Liver (tissue), 9 donors: ENCODE data around the gene NAP1L4. TPM values are rescaled to one million over a fixed set of nuclear protein-coding genes. Genes with fewer than 3 reads are reported as not detected.
A peak's percentile ranks its signal among the peaks of the same experiment; 100 is the strongest.

Experiments
- DNase-seq: peaks from one replicate; pipeline ENCODE4 v3.0.0-alpha.2; 2017; ENCODE audit warnings: low spot score
- H3K27ac ChIP-seq, 2 donors: one replicate each; pipeline ENCODE4 v1.7.0; 2013; ENCODE audit warnings: inconsistent platforms in 2 of 2, low read length in 2 of 2, control low read depth in 1 of 2, low read depth in 1 of 2, mild to moderate bottlenecking in 1 of 2
- H3K27me3 ChIP-seq, 4 donors: one replicate each; pipeline versions ENCODE4 v1.6.1 to v1.7.0; 2013; ENCODE audit warnings: low read length in 3 of 4, inconsistent platforms in 1 of 4, mild to moderate bottlenecking in 1 of 4, moderate library complexity in 1 of 4; ENCODE audit not compliant: control insufficient read depth in 4 of 4, insufficient read depth in 4 of 4
- H3K36me3 ChIP-seq, 4 donors: one replicate each; pipeline versions ENCODE4 v1.6.1 to v1.7.0; 2013; ENCODE audit warnings: low read length in 3 of 4, mild to moderate bottlenecking in 3 of 4, low read depth in 1 of 4, moderate library complexity in 1 of 4; ENCODE audit not compliant: control insufficient read depth in 4 of 4, insufficient read depth in 3 of 4
- H3K4me1 ChIP-seq, 4 donors: one replicate each; pipeline versions ENCODE4 v1.6.1 to v1.7.0; 2013; ENCODE audit warnings: low read length in 3 of 4, mild to moderate bottlenecking in 3 of 4, moderate library complexity in 1 of 4; ENCODE audit not compliant: control insufficient read depth in 4 of 4, insufficient read depth in 4 of 4
- H3K4me3 ChIP-seq, 3 donors: one replicate each; pipeline versions ENCODE4 v1.6.1 to v1.7.0; 2013; ENCODE audit warnings: low read length in 3 of 3, control low read depth in 1 of 3, low read depth in 1 of 3, mild to moderate bottlenecking in 1 of 3
- H3K9ac ChIP-seq, 2 donors: one replicate each; pipeline ENCODE4 v1.7.0; 2013; ENCODE audit warnings: low read length in 2 of 2, mild to moderate bottlenecking in 2 of 2, moderate library complexity in 2 of 2, control low read depth in 1 of 2, low read depth in 1 of 2
- H3K9me3 ChIP-seq, 4 donors: one replicate each; pipeline versions ENCODE4 v1.6.1 to v1.7.0; 2013; ENCODE audit warnings: low read length in 3 of 4; ENCODE audit not compliant: control insufficient read depth in 4 of 4
- ATF3 ChIP-seq: IDR thresholded peaks from 2 replicates; pipeline ENCODE4 v1.6.1; 2016; ENCODE audit warnings: antibody characterized with exemption
- EGR1 ChIP-seq, 2 donors: IDR thresholded peaks; 2 replicates each; pipeline ENCODE4 v1.6.1; 2016 to 2018; ENCODE audit warnings: antibody characterized with exemption in 2 of 2, low read depth in 2 of 2
- FOXA1 ChIP-seq: IDR thresholded peaks from 2 replicates; pipeline ENCODE4 v1.6.1; 2016; ENCODE audit warnings: antibody characterized with exemption
- GABPA ChIP-seq, 2 donors: IDR thresholded peaks in 1 of 2; conservative IDR thresholded peaks in 1 of 2; 2 replicates each; pipeline ENCODE4 v1.6.1; 2016; ENCODE audit warnings: antibody characterized with exemption in 2 of 2, mild to moderate bottlenecking in 1 of 2, moderate library complexity in 1 of 2
- HNF4A ChIP-seq, 2 donors: conservative IDR thresholded peaks; 2 replicates each; pipeline ENCODE4 v1.6.1; 2016; ENCODE audit warnings: antibody characterized with exemption in 2 of 2, mild to moderate bottlenecking in 2 of 2
- HNF4G ChIP-seq: IDR thresholded peaks from 2 replicates; pipeline ENCODE4 v1.6.1; 2016; ENCODE audit warnings: antibody characterized with exemption
- JUND ChIP-seq, 2 donors: IDR thresholded peaks; 2 replicates each; pipeline ENCODE4 v1.6.1; 2016; ENCODE audit warnings: antibody characterized with exemption in 2 of 2
- MAX ChIP-seq: IDR thresholded peaks from 2 replicates; pipeline ENCODE4 v1.6.1; 2016; ENCODE audit warnings: antibody characterized with exemption
- NR2F2 ChIP-seq: IDR thresholded peaks from 2 replicates; pipeline ENCODE4 v1.6.1; 2016; ENCODE audit warnings: antibody characterized with exemption
- RAD21 ChIP-seq, 2 donors: IDR thresholded peaks; 2 replicates each; pipeline ENCODE4 v1.6.1; 2016; ENCODE audit warnings: antibody characterized with exemption in 2 of 2, mild to moderate bottlenecking in 2 of 2
- REST ChIP-seq: IDR thresholded peaks from 2 replicates; pipeline ENCODE4 v1.6.1; 2016; ENCODE audit warnings: antibody characterized with exemption, mild to moderate bottlenecking
- RXRA ChIP-seq, 2 donors: IDR thresholded peaks; 2 replicates each; pipeline ENCODE4 v1.6.1; 2017 to 2018; ENCODE audit warnings: antibody characterized with exemption in 2 of 2, mild to moderate bottlenecking in 1 of 2
- TAF1 ChIP-seq: conservative IDR thresholded peaks from 2 replicates; pipeline ENCODE4 v1.6.1; 2016; ENCODE audit warnings: antibody characterized with exemption, mild to moderate bottlenecking
- YY1 ChIP-seq: IDR thresholded peaks from 2 replicates; pipeline ENCODE4 v1.6.1; 2016; ENCODE audit warnings: antibody characterized with exemption, mild to moderate bottlenecking
- WGBS: extraction: QIAGEN DNeasy Blood & Tissue Kit; methylation state at CpG from one replicate; pipeline ENCODE4 v1.1.7; 2013; 5-methylcytosine and 5-hydroxymethylcytosine counted together
- polyA plus RNA-seq, 2 donors: library from polyadenylated mRNA; stranded (reverse) in 1 of 2; unstranded in 1 of 2; fragments of 200-250 nt in 1 of 2; fragments of >200 nt in 1 of 2; fragmentation: Nextera tagmentation in 1 of 2; extraction: Ambion mirVana in 1 of 2; gene quantifications; one replicate each; pipeline versions ENCODE4 v1.2.1 to v1.2.3, GENCODE V29; 2013 to 2015
- total RNA-seq, 2 donors: library from RNA; depleted of rRNA; stranded (reverse); fragments of >200 nt; gene quantifications; one replicate each; pipeline ENCODE4 v1.2.3, GENCODE V29; 2014
- TF ChIP-seq, protein P1 (sequence below): fragments of 150-350 bp; IDR thresholded peaks from 2 replicates; pipeline ENCODE4 v1.5.1; 2017; ENCODE audit warnings: improper control_type of control experiment, low read depth, low read length; ENCODE audit not compliant: missing input control
- donor health status: healthy.
- donor health status: healthy.
- donor health status: healthy.
- donor health status: healthy.
- donor health status: healthy.

Gene NAP1L4
- total and polyA plus RNA-seq, 4 donors: 33.2 to 110 (median 46.7) TPM

DNA sequence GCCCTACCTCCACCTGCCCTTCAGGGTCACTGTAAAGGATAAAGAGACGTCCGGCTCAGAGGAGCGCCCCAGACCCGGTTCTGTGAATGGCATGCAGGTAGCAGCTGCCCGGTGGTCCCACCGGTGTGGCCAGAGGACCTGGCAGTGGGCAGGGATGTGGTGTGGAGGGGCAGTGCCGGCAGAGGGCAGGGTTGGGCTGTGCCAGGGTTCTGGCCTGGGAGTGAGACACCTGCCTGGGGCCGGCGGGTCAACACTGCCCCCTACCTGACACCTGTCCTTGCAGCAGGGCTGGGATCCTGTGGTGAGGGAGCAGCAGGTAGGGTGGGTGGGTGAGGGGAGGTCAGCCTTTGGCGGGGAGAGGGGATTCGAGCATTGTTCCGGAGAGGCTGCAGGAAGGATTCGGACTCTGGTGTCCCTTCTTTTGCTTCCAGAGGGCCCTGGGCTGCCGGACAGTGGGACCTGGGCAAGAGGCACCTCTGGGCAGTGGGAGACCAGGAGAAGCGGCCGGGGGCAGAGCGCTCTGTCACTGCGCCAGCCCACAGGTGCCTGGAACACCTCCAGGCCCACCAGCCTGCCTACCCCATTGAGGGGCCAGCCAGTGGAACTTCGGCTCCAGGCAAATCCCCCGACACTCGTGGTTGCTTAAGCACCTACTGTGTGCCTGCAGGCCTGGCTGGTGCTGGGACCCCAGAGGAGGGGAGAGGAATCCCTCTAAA lies 61.3 kb downstream of the NAP1L4 start (continued):
- TF ChIP-seq REST (no peak), HNF4G (no peak), JUND (IDR thresholded peaks at IDR 0.05) (no peak)
- TF ChIP-seq, protein P1, sequence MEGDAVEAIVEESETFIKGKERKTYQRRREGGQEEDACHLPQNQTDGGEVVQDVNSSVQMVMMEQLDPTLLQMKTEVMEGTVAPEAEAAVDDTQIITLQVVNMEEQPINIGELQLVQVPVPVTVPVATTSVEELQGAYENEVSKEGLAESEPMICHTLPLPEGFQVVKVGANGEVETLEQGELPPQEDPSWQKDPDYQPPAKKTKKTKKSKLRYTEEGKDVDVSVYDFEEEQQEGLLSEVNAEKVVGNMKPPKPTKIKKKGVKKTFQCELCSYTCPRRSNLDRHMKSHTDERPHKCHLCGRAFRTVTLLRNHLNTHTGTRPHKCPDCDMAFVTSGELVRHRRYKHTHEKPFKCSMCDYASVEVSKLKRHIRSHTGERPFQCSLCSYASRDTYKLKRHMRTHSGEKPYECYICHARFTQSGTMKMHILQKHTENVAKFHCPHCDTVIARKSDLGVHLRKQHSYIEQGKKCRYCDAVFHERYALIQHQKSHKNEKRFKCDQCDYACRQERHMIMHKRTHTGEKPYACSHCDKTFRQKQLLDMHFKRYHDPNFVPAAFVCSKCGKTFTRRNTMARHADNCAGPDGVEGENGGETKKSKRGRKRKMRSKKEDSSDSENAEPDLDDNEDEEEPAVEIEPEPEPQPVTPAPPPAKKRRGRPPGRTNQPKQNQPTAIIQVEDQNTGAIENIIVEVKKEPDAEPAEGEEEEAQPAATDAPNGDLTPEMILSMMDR: peak; percentile 78

- WGBS: 8% methylated on average over 47 of the region's 47 CpGs
- Histone ChIP-seq H3K27ac (peak overlapping the region in 1 of 2 donors; percentile 48), H3K4me3 (peak overlapping the region in 2 of 3 donors; percentile 48 to 59), H3K27me3 (no peaks in the 10 kb centered on the region), H3K36me3 (no peaks in the 10 kb centered on the region), H3K9me3 (no peaks in the 10 kb centered on the region), H3K9ac (peak overlapping the region in 1 of 2 donors; percentile 41), H3K4me1 (peaks cover 11 to 23% (median 18%) of the 10 kb centered on the region in 4 donors)
- TF ChIP-seq FOXA1 (no peak), YY1 (peak; percentile 22)
- DNase-seq: no peak
Observed at GRCh38 chr11:2929950-2930703, 62.0 kb downstream of the NAP1L4 start.

DNA sequence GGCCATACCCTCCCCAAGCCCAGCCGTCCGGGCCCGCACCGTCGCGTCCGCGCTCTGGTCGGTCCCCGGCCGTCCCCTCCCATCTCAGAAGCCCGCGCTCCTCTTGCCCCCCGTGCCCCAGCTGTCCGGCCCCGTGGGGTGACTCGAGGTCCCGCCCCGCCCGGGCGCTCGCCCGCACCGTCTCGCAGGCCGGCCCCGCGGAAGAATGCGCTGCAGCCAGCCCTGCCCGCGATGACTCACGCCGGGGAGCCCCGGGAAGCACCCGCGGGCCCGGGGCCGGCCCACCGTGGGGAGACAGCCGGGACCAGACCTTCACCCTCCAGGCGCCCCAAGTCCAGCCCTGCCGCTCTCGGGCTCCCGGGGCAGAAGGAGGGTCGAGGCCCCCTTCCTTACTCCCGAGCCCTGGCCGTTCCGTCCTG lies 62.6 kb downstream of the NAP1L4 start:
- peak overlapping the region in 2 of 3 donors; percentile 32 to 48 for H3K4me3 ChIP-seq
- peaks cover 11 to 23% (median 18%) of the 10 kb centered on the region in 4 donors for H3K4me1 ChIP-seq
- H3K27ac ChIP-seq: peak overlapping the region in 1 of 2 donors; percentile 48
- no peaks in the 10 kb centered on the region for H3K27me3 ChIP-seq
- TF ChIP-seq NR2F2 (no peak), HNF4A (conservative IDR thresholded peaks at IDR 0.05) (no peak), YY1 (no peak), RXRA (IDR thresholded peaks at IDR 0.05) (no peak), ATF3 (no peak), REST (no peak), TAF1 (no peak), RAD21 (IDR thresholded peaks at IDR 0.05) (no peak), GABPA (IDR thresholded peaks at IDR 0.05 in 1 of 2, conservative IDR thresholded peaks at IDR 0.05 in 1 of 2) (no peak), JUND (IDR thresholded peaks at IDR 0.05) (no peak), MAX (no peak), EGR1 (IDR thresholded peaks at IDR 0.05; ENCODE audit: low read depth in 2 of 2) (no peak)
- DNase-seq: no peak
- 5% methylated on average over 48 of the region's 48 CpGs for WGBS
- H3K9ac ChIP-seq: no peak overlapping the region
- no peaks in the 10 kb centered on the region for H3K9me3 ChIP-seq
- no peaks in the 10 kb centered on the region for H3K36me3 ChIP-seq
